Frontal cortex (tissue), 4 donors: Measurements from ENCODE around the gene ATRIP. TPM values are rescaled to one million over a fixed set of nuclear protein-coding genes. Genes with fewer than 3 reads are reported as not detected.
A peak's percentile ranks its signal among the peaks of the same experiment; 100 is the strongest.

Experiments
- DNase-seq, 2 donors: peaks; one replicate each; pipeline ENCODE4 v3.0.0; 2012; ENCODE audit warnings: low spot score in 2 of 2
- FAIRE-seq: peaks from 2 replicates; lab custom pipeline; 2012; peaks lifted over from hg19 to GRCh38; lab: Jason Lieb, UNC
- total RNA-seq: library from RNA; depleted of rRNA; stranded (reverse); fragments of >200 nt; gene quantifications from one replicate; pipeline ENCODE4 v1.2.3, GENCODE V29; 2014
- donor health status: control.
- donor health status: control.
- donor health status: control.

Gene ATRIP
- total RNA-seq, 1 donor from 2014 or later, result 7.3 TPM

GRCh38 chr3:48422681-48423080, 23.9 kb upstream of the ATRIP start:
- no peak for FAIRE-seq
- DNase-seq, result no peak

- FAIRE-seq (no peak), DNase-seq (no peak)
Measured at GRCh38 chr3:48423241-48423882, 23.2 kb upstream of the ATRIP start.

GRCh38 chr3:48423883-48424695, 22.4 kb upstream of the ATRIP start:
- DNase-seq (no peak), FAIRE-seq (no peak)

GRCh38 chr3:48425281-48425812, 21.2 kb upstream of the ATRIP start:
- FAIRE-seq (no peak), DNase-seq (peak in 1 of 2 donors; percentile 56)

GRCh38 chr3:48426401-48426909, 20.1 kb upstream of the ATRIP start:
- FAIRE-seq, result no peak
- DNase-seq, result peak; percentile 74 to 86

- DNase-seq, result no peak
Measured at GRCh38 chr3:48426944-48427629, 19.4 kb upstream of the ATRIP start.

GRCh38 chr3:48427630-48427962, 18.9 kb upstream of the ATRIP start:
- FAIRE-seq, result no peak
- DNase-seq, result no peak

More at GRCh38 chr3:48426944-48427629, 19.4 kb upstream of the ATRIP start:
- FAIRE-seq, result no peak

- FAIRE-seq, result no peak
- no peak for DNase-seq
Measured at GRCh38 chr3:48428088-48428571, 18.4 kb upstream of the ATRIP start.

GRCh38 chr3:48428572-48429316, 17.8 kb upstream of the ATRIP start:
- no peak for FAIRE-seq
- peak in 1 of 2 donors; percentile 65 for DNase-seq

- FAIRE-seq, result no peak
- DNase-seq, result peak; percentile 86 to 88
Measured at GRCh38 chr3:48429317-48429959, 17.1 kb upstream of the ATRIP start.

GRCh38 chr3:48429960-48430707, 16.4 kb upstream of the ATRIP start, which contains the start of gene PLXNB1:
Gene PLXNB1 (minus strand): TSS chr3:48430086. CDS start chr3:48424611, 5,475 bp downstream.
- FAIRE-seq (no peak), DNase-seq (no peak)

GRCh38 chr3:48430708-48431101, 15.8 kb upstream of the ATRIP start:
- FAIRE-seq, result no peak
- no peak for DNase-seq

GRCh38 chr3:48431224-48432029, 15.1 kb upstream of the ATRIP start:
- DNase-seq (no peak), FAIRE-seq (no peak)

GRCh38 chr3:48432411-48433371, 13.8 kb upstream of the ATRIP start:
- FAIRE-seq (no peak), DNase-seq (no peak)

GRCh38 chr3:48433472-48434118, 12.9 kb upstream of the ATRIP start:
- no peak for DNase-seq

More at GRCh38 chr3:48433472-48434118, 12.9 kb upstream of the ATRIP start:
- no peak for FAIRE-seq
